Urinary bladder (tissue), 4 donors: Measurements from ENCODE around the gene GFM1. TPM values are rescaled to one million over a fixed set of nuclear protein-coding genes. Genes with fewer than 3 reads are reported as not detected.
A peak's percentile ranks its signal among the peaks of the same experiment; 100 is the strongest.

Experiments
- DNase-seq: peaks from one replicate; pipeline ENCODE4 v3.0.0-alpha.2; 2015; ENCODE audit errors: extremely low spot score
- H3K27ac ChIP-seq: one replicate; pipeline ENCODE4 v1.5.1; 2013; ENCODE audit warnings: low read depth, mild to moderate bottlenecking, moderate library complexity
- H3K36me3 ChIP-seq: one replicate; pipeline ENCODE4 v1.6.1; 2013; ENCODE audit warnings: mild to moderate bottlenecking, moderate library complexity; ENCODE audit not compliant: insufficient read depth
- H3K4me1 ChIP-seq: one replicate; pipeline ENCODE4 v1.6.1; 2013; ENCODE audit warnings: mild to moderate bottlenecking, moderate library complexity; ENCODE audit not compliant: insufficient read depth
- H3K4me3 ChIP-seq: one replicate; pipeline ENCODE4 v1.5.1; 2013; ENCODE audit warnings: low read depth, low read length
- WGBS: extraction: QIAGEN DNeasy Blood & Tissue Kit; methylation state at CpG from one replicate; pipeline ENCODE4 v1.1.7; 2013; 5-methylcytosine and 5-hydroxymethylcytosine counted together
- polyA plus RNA-seq: library from polyadenylated mRNA; stranded (reverse); fragments of 200-250 nt; gene quantifications from one replicate; pipeline ENCODE4 v1.2.3, GENCODE V29; 2013
- total RNA-seq: library from RNA; depleted of rRNA; stranded (reverse); fragments of >200 nt; gene quantifications from one replicate; pipeline ENCODE4 v1.2.3, GENCODE V29; 2014
- donor health status: healthy with polysubstance abuse.
- donor health status: healthy.

Gene GFM1
- total and polyA plus RNA-seq, 2 donors: 23.8 to 63.1 TPM

DNA sequence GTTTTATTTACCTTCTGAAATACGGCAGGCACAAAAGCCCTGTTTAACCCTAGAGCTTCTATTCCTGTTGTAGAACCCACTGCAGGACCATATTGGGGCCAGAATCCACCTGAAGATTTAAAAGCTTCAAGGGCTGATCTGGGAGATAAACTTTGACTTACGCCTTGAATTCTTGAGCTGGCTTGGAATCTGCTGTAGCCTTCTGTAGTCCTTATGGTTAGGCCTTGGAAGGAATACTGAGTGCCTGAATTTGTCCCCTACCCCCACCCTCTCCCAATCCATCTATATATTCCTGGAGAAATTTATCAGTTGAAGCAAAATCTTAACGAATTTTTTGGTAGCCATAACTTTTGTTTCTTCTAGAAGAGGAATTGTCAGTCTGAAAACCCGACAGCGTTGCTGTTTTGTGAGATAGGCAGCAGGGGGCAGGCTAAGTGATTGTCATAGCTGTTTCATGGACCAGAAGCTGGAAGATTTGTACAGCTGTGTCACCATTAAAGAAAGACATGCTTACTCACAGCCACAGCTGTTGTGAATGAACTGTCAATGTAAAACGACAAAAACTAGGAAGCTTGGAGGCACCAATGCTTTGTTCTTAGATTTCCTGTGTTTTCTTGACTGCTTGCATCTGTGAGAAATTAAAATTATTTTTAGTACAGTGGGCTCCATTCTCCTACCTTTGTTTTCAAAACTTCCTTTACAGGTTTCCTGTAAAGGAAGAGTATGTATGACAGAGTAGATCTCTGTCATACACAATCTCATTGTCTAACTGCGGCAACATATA lies 15.3 kb downstream of the GFM1 start:
- no peak overlapping the region for H3K4me3 ChIP-seq
- peaks cover 13% of the 10 kb centered on the region for H3K36me3 ChIP-seq
- DNase-seq: peak; percentile 11
- H3K4me1 ChIP-seq: no peaks in the 10 kb centered on the region
- WGBS: 47% methylated on average over 7 of the region's 7 CpGs
- H3K27ac ChIP-seq: no peak overlapping the region

DNA sequence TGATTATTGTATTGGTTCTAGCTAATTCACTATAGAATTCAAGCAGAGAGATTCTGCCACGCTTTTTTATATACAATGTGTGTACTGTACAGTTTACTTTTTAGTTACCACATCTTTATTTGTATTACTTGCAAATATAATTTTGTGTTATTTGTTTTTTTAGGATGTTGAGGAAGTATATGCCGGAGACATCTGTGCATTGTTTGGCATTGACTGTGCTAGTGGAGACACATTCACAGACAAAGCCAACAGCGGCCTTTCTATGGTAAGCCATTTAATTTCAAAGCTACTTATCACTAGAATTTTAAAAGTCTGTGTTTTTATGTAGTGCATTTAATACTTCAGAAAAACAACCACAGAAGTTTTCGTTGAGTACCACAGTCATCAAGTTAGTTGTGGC lies 16.4 kb downstream of the GFM1 start:
- Histone ChIP-seq H3K27ac (no peak overlapping the region), H3K4me1 (no peaks in the 10 kb centered on the region), H3K4me3 (no peak overlapping the region), H3K36me3 (peaks cover 11% of the 10 kb centered on the region)
- 86% methylated on average over 4 of the region's 4 CpGs for WGBS
- DNase-seq: no peak

- Histone ChIP-seq H3K27ac (no peak overlapping the region), H3K4me3 (no peak overlapping the region), H3K36me3 (peaks cover 7% of the 10 kb centered on the region), H3K4me1 (no peaks in the 10 kb centered on the region)
- 85% methylated on average over 1 of the region's 1 CpG for WGBS
- DNase-seq: no peak
Observed at GRCh38 chr3:158663246-158663645, 18.9 kb downstream of the GFM1 start.

DNA sequence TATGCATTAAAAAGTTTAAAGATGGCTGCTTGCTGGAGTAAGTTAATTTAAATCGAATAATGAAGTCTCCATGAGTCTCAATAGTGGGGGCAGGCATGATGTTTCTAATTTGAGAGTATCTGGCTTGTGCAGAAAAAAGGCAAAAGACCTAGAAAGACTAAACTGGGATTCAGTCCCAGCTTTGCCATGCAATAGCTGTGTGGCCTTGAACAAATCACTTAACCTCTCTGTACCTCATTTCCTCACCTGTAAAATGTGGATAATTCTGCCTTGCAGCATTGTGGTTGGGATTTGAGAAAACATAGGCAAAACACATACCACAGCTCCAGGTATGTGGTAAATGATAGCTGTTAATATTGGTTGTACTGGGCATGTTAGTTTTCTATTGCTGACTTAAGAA lies 19.5 kb downstream of the GFM1 start:
- 96% methylated on average over 1 of the region's 1 CpG for WGBS
- Histone ChIP-seq H3K4me1 (no peaks in the 10 kb centered on the region), H3K27ac (no peak overlapping the region), H3K36me3 (peaks cover 7% of the 10 kb centered on the region), H3K4me3 (no peak overlapping the region)
- no peak for DNase-seq

GRCh38 chr3:158666416-158666815 lies 22.1 kb downstream of the GFM1 start:
- WGBS: 68% methylated on average over 3 of the region's 3 CpGs
- Histone ChIP-seq H3K27ac (no peak overlapping the region), H3K4me1 (no peaks in the 10 kb centered on the region), H3K4me3 (no peak overlapping the region), H3K36me3 (peaks cover 4% of the 10 kb centered on the region)
- no peak for DNase-seq

- WGBS: 78% methylated on average over 2 of the region's 2 CpGs
- H3K36me3 ChIP-seq: peaks cover 3% of the 10 kb centered on the region
- DNase-seq: no peak
- no peak overlapping the region for H3K4me3 ChIP-seq
- H3K27ac ChIP-seq: no peak overlapping the region
- no peaks in the 10 kb centered on the region for H3K4me1 ChIP-seq
Observed at GRCh38 chr3:158668506-158668905, 24.2 kb downstream of the GFM1 start.

DNA sequence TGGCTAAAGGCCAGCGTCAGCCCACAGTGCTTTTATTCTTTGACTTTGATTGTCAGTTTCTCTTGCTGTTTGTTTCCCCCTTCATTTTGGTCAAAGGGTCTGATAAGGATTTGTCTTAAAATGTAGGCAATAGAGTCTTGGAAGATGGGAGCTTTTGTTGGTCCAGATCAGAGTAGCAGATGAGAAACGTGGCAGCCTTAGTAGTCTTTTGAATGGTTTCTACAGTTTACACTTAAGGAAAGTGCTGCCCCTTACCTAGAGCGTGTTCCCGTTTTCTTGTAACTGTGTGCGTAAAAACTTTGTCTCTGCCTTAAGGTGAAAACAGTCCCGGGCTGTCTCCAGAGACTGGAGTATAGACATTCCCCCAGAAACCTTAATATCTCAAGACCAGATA lies 27.5 kb downstream of the GFM1 start:
- Histone ChIP-seq H3K4me3 (peak overlapping the region; percentile 49), H3K36me3 (peaks cover 2% of the 10 kb centered on the region), H3K4me1 (no peaks in the 10 kb centered on the region), H3K27ac (peak overlapping the region; percentile 83)
- DNase-seq: no peak
- WGBS: 7% methylated on average over 6 of the region's 6 CpGs

DNA sequence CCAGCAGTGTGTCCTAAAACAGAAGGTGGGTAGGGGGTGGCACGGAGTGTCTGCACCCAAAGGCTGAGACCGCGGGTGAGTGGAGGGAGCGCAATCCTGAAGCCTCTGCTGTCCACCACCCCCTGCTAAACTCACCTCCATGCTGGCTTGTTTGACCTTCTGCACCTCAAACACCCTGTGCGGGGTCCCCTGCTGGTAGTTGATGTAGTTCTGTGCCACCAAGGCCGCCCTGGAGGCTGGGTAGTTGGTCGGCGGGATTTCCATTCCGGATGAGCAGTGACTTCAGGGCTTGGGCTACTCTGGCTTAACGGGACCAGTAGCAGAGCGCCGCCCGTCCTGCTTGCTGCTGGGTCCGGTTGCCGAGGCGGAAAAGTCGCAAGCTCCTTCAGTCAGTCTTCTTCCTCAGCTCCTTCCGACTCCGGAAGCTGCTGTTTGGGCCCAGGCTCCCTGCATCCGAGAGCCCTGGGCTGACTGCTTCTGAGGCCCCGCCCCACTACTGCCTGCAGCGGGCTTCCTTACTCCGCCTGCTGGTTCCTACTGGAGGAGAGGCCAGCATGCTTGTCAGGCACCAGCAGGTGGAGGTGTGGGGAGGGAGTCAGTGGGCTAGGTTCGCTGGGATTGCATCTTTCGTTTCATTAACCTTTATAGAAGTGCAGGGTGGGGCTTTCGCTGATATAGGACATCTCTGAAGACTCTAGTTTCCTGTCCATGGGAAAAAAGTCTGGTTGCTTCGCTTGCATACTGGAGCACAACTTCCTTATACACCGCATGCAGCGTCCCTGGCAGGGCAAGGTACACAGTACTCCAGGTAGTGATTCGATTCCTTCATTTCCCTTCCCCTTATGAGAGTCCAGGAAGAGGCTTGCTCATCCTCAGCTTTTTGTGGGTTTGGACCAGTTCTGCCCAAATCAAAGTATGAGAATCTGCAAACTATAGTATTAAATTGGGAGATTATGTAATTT lies 28.2 kb downstream of the GFM1 start, which contains the start of gene LXN:
TSS of gene LXN (minus strand) at position 434 of the 962 bp plus-strand sequence. CDS start at position 264, 170 bp downstream.
- DNase-seq: peak; percentile 66
- WGBS: 10% methylated on average over 30 of the region's 30 CpGs
- Histone ChIP-seq H3K4me3 (peak within 1 kb of the TSS; percentile 49), H3K27ac (peak within 1 kb of the TSS; percentile 83), H3K4me1 (no peaks in the 10 kb centered on the region), H3K36me3 (peaks cover 2% of the 10 kb centered on the region)

DNA sequence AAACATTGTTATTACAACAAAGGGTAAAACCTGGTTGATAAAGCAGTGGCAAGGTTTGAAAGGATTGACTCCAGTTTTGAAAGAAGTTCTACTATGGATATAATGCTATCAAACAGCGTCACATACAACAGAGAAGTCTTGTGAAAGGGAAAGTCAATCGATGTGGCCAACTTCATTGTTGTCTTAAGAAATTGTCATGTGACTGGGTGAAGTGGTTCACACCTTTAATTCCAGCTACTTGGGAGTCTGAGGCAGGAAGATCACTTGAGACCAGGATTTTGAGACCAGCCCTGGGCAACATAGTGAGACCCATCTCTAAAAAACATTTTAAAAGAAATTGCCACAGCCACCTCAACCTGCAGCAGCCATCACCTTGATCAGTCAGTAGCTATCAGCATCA lies 34.4 kb downstream of the GFM1 start:
- no peak for DNase-seq
- Histone ChIP-seq H3K27ac (no peak overlapping the region), H3K4me3 (no peak overlapping the region), H3K36me3 (no peaks in the 10 kb centered on the region), H3K4me1 (no peaks in the 10 kb centered on the region)
- 97% methylated on average over 2 of the region's 2 CpGs for WGBS

DNA sequence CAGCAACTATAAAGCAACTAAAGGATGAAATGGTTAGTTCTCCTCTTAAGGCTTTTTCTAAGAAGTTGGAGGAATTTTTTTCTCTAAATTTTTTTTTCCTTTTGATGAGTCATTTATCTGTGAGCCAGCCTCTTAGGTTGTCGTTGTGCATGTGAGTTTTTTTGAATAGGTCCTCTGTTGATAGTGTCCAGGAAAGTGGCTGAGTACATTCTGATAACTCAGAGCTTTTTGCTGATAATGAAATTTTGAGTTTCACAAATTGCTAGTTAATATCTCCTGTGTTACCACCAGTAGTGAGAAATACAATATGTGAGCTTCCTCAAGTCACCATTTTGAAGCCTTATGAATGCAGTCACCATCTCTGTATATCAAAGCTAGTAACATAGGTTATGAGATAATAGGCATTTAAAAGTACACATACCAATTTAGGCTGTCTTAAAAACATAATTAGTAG lies 35.2 kb downstream of the GFM1 start:
- no peaks in the 10 kb centered on the region for H3K4me1 ChIP-seq
- H3K36me3 ChIP-seq: peaks cover 2% of the 10 kb centered on the region
- no peak overlapping the region for H3K27ac ChIP-seq
- WGBS: 34% methylated on average over 1 of the region's 1 CpG
- H3K4me3 ChIP-seq: no peak overlapping the region
- no peak for DNase-seq

DNA sequence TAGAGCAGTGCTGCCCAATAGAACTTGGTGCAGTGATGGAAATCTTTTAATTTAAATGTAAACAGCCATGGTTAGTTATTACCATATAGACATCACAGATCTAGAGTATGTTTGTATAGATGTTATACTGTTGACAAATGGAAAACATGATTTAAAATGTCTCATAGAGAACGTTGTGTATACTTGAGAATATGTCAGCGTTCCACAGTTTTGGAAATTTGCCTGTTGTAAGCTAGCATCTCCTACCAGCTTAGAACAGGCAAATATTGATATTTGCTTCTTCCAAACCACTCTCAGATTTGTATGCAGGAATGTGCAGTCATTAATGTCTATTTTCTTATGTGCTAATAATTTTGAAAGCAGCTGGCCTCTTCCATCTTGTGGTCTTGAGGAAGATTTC lies 36.5 kb downstream of the GFM1 start:
- 72% methylated on average over 2 of the region's 2 CpGs for WGBS
- no peaks in the 10 kb centered on the region for H3K4me1 ChIP-seq
- DNase-seq: no peak
- H3K36me3 ChIP-seq: peaks cover 2% of the 10 kb centered on the region
- no peak overlapping the region for H3K27ac ChIP-seq
- H3K4me3 ChIP-seq: no peak overlapping the region

- no peak for DNase-seq
- Histone ChIP-seq H3K4me3 (no peak overlapping the region), H3K4me1 (no peaks in the 10 kb centered on the region), H3K36me3 (peaks cover 2% of the 10 kb centered on the region), H3K27ac (no peak overlapping the region)
- 85% methylated on average over 5 of the region's 5 CpGs for WGBS
Observed at GRCh38 chr3:158683230-158683962, 39.1 kb downstream of the GFM1 start.

GRCh38 chr3:158685159-158685558 lies 40.8 kb downstream of the GFM1 start:
- no peak for DNase-seq
- Histone ChIP-seq H3K4me1 (no peaks in the 10 kb centered on the region), H3K27ac (no peak overlapping the region), H3K4me3 (no peak overlapping the region), H3K36me3 (peaks cover 2% of the 10 kb centered on the region)
- WGBS: 90% methylated on average over 2 of the region's 2 CpGs
